Colon (tissue), 2 donors: Measurements from ENCODE around the gene TBXA2R.
A peak's percentile ranks its signal among the peaks of the same experiment; 100 is the strongest.
"Not testable (repeated sequence)": the region's sequence is repeated elsewhere in the genome, so short reads cannot be mapped to it uniquely, and the experiment has no call there.

ENCODE experiments used
- FAIRE-seq: peaks from 2 replicates; lab custom pipeline; 2012; peaks lifted over from hg19 to GRCh38; lab: Jason Lieb, UNC
- donor health status: control.
- donor health status: control.

The TBXA2R gene

DNA sequence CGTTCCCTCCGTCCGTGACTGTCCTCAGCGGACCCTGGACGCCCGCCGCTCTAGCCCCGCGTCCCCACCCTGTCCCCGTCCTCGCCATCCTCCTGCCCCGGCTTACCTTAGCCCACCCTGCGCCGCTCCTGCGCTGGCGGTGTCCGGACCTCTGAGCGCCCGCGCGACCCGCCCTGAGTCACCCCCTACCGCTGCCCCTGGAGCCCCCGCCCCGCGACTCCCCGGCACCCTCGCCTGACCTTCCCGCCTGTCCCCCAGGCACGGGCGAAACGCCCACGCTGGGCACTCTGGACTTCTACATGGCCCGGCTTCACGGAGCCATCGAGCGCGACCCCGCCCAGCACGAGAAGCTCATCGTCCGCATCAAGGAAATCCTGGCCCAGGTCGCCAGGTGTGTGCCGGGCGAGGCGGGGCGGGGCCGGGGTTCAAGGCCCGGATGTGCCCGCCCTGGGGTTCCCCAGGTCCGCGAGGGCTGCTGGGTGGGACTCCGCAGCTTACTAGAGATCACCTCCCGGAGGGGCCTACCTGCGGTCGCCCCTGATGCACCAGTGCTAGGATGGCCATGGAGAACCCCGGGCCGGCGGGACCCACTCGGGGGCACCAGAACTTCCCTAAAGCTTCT, 28.8 kb downstream of the TBXA2R start:
- FAIRE-seq = no peak

DNA sequence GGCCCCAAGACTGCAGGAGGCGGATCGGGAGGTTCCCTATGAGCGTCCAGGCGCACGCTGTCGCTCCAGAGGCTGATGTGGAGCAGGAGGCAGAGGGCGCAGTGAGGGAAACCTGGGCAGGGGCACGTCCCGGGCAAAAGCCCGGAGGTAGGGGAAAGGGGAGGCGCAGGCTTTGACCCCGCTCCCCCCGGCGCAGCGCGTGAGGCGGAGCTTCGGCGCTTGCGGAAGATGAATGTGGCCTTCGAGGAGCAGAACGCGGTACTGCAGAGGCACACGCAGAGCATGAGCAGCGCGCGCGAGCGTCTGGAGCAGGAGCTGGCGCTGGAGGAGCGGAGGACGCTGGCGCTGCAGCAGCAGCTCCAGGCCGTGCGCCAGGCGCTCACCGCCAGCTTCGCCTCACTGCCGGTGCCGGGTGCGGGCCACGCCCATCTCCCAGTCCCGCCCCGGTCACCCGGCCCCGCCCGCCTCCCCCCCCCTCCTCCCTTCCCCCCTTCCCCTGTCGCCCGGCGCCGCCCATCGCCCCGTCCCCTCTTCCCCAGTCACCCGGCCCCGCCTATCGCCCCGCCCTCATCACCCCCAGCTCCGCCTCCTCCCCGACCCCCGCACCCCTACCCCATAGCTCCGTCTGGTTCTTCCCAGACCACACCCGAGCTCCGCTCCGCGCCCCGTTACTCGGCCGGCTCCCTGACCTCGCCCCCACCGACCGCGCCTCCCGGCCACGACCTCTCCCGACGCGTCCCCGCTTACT, 29.8 kb downstream of the TBXA2R start:
- FAIRE-seq = no peak

DNA sequence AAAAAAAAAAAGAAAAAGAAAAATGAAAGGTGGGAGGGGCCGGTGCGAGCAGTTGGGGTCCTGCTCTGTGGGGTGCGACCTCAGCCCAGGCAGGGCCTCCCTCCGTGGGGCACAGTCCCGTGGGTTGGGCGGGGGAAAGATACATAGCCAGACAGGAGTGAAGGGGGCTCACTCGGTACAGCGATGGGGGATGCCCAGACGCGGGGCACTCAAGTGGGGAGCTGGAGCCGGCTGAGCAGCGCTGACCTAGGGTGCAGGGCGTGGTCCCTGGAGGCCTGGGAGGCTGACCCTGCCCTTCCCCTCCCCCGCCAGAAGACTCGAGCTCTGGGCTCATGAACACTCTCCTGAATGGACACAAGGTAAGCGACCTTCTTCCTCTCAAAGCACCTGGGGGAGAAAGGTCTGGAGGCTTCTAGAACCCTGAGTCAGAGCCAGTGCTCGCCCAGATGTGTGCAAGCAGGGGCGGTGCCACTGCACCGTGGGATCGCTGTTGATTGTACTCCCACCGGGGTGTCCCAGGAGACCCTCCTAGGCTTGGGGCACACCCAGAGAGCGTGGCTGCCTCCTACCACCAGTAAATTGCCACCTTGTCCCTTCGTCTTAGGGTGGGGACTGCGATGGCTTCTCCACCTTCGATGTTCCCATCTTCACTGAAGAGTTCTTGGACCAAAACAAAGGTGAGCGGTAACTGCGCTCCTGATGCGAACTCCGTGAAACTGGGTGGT, 30.6 kb downstream of the TBXA2R start:
- FAIRE-seq = no peak

DNA sequence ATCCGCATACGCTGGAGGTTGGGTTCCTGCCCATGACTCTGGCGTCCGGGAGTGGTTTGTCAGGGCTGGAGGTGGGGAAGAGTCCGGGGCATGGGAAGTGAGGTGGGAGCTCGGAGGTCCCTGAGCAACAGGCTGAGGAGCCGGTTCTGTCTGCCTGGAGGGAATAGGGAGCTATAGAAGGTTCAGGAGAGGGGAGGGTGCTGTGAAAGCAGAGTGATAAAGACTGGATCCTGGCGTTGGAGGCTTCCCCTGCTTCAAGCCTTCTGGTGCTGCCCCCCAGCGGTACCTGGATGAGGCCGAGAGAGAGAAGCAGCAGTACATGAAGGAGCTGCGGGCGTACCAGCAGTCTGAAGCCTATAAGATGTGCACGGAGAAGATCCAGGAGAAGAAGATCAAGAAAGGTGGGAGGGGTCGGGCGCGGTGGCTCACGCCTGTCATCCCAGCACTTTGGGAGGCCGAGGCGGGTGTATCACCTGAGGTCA, 31.4 kb downstream of the TBXA2R start:
- FAIRE-seq = no peak

DNA sequence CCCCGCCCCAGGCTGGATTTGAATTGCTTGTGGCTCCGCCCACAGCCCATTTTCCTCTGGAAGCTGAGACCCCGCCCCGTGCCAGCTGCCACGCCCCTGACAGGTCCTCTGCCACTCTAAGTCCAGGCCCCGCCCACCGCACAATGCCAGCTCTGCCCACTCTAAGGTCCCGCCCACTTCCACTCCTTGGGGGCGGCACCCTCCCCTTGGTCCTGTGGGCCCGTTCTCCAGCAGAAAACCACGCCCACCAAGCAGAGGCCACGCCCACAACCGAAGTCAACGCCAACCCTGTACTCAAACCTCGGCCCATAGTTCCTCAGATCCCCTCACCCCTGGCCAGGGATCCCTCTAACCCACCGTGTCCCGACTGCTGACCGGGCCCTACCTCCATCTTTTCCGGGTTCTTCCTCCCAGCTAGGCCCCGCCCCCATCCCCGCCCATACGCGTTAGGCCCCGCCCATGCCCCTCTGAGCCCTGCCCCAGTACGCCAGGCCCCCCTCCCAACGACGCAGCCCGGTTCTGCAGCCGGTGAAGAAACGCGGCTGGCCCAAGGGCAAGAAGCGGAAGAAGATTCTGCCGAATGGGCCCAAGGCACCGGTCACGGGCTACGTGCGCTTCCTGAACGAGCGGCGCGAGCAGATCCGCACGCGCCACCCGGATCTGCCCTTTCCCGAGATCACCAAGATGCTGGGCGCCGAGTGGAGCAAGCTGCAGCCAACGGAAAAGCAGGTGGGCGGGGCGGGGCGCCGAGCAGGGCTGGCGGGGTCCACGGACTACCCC, 32.6 kb downstream of the TBXA2R start:
- FAIRE-seq = no peak

DNA sequence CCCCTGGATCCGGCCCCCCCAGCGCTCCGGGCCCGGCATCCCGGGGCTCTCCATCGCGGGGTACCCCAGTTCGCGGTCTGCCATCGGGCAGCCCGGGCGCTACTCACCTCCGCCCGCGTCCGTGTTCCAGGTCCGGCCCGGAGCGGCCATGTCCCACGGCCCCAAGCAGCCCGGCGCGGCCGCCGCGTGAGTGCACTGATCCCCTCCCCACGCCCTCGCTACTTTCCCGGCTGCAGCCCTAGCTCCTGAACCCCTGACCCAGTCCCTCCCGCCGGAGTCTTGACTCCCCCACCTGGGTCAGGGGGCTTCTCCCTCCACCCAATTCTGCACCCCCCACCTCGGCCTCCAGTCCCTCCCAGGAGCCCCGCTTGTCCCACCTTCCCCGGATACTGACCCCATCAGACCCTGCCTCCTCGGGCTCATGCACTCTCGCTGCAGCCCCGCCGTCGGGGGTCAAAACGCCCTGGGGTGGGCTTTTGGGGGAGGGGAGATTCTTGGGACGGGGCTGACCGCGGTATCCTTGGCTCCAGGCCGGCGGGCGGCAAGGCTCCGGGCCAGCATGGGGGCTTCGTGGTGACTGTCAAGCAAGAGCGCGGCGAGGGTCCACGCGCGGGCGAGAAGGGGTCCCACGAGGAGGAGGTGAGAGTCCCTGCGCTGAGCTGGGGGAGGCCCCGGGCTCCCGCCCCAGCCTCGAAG, 33.4 kb downstream of the TBXA2R start:
- no peak for FAIRE-seq

DNA sequence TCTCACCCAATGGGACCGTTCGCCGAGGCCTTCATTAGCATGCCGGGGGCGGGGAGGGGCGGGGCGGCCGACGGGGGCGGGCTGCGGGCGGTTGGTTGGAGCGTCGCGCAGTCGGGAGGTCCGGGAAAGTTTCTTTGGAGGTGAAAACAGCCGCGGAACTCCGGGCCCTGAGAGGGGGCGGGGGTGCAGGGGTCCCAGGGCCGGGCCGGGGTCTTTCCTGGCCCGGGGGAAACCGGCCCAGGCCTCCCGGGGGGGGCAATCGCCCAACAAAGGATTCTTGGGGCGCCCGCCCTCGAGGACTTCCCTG, 33.9 kb downstream of the TBXA2R start, which contains the start of gene HMG20B:
HMG20B (plus strand) TSS at position 90 of the 307 bp plus-strand sequence. CDS start 366 bp downstream, outside the sequence.
- no peak for FAIRE-seq

DNA sequence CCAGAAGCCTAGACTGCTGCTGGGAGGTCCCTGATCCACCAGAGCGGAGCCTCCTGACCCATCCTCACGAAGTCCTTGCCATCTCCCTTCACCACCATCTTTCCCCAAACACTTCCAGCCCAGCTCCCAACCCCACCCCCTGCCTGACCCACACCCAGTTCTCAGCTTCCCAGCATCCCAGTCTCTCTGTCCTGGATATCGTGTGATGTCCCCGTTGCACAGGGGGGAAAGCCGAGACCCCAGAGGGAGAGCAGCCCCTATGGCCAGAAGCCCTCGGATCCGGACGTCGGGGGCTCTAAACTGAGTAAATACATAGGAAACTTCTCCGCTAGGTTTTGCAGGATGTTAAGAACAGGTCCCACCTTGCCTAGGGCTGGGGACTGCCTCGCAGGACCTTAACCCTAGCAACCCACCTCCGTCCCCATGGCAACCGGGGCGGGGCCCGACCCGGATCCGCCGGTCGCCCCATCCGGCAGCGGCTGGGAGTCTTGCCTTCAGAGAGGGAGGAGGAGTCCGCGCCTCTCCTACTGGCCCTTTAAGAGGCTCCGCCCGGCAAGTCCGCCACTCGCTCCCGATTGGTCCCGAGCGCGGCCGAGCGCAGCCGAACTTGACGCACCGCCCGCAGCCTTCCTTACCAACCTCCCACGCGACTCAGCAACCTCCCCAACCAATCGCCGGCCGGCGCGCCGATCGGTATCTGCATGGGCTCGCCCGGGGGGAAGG, 34.4 kb downstream of the TBXA2R start:
- FAIRE-seq = peak; percentile 84

DNA sequence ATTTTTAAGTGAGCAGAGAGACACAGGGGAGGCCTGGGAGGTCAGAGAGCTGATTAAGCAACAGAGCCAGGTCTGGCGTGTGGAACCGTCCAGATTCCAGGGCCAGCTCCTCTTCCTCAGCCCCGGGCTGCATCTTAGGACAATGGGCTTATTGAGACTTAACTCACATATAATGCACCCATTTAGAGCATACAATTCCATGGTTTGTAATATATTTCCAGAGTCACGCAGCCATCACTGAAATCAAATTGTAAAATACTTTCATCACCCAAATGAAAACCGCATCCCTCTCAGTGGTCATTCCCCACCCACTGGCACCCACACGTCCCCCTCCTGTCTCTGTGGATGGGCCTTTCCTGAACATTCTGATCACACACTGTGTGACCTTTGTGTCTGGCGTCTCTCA, 36.1 kb downstream of the TBXA2R start:
- FAIRE-seq = no peak

DNA sequence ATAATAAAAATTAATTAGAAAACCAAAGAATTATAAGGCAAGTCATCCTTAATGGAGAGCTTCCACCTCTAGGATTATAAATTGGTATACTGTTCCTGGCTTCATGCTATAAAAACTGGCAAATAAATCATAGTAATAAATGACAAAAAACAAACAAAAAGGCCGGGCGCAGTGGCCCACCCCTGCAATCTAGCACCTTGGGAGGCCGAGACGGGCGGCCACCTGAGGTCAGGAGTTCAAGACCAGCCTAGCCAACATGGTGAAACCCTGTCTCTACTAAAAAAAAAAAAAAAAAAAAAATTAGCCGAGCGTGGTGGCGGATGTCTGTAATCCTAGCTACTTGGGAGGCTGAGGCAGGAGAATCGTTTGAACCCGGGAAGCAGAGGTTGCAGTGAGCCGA, 36.6 kb downstream of the TBXA2R start:
- FAIRE-seq = not testable (repeated sequence)

DNA sequence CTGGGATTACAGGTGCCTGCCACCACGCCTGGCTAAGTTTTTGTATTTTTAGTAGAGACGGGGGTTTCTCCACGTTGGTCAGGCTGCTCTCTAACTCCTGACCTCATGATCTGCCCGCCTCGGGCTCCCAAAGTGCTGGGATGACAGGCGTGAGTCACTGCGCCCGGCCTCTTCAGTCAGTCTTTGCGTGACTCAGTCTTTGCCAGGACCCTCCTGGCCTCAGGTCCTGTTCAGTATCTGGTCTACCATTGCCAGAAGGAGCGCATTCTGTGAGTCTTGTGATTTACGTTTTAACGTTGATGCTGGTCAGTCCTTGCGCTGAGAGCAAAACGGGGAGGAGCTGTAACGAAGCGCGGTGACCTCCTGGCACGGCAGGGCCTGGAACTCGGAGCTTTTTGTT, 41.5 kb downstream of the TBXA2R start:
- no peak for FAIRE-seq

DNA sequence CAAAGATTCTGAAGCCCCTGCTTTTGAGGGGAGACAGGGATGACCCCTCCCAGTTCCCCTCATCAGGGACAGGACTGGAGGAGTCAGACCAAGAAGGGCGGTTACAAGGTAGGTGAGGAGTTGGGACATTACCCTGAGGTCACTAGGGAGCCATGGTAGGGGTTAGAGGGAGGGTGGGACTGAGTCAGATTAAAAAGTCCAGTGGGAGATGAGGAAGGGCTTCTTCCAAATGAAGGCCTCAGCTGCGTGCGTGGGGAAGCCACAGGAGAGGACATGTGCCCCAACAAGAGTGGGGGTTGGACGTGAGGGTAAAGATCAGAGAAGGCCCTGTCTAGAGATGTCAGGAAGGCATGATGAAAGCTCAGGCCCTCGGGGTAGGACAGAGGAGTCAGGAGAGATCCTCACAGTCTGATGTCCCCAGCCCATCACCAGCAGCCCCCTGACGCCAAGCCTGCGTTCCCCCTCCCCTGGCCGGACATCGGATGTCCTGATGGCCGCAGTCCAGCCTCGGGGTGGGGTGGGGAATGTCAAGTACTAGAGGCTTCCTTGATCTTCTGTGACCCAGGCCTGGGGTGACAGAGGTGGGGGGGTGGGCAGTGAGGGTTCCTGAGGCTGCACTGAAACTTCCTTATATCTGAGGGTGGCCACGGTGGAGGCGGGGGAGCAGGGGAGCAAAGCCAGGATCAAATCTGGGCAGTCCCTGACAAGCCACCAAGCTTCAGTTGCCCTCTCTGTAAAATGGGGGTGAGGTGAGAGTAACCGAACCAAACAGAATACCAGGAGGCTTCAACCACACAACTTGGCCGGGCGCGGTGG, 42.8 kb downstream of the TBXA2R start:
- no peak for FAIRE-seq

DNA sequence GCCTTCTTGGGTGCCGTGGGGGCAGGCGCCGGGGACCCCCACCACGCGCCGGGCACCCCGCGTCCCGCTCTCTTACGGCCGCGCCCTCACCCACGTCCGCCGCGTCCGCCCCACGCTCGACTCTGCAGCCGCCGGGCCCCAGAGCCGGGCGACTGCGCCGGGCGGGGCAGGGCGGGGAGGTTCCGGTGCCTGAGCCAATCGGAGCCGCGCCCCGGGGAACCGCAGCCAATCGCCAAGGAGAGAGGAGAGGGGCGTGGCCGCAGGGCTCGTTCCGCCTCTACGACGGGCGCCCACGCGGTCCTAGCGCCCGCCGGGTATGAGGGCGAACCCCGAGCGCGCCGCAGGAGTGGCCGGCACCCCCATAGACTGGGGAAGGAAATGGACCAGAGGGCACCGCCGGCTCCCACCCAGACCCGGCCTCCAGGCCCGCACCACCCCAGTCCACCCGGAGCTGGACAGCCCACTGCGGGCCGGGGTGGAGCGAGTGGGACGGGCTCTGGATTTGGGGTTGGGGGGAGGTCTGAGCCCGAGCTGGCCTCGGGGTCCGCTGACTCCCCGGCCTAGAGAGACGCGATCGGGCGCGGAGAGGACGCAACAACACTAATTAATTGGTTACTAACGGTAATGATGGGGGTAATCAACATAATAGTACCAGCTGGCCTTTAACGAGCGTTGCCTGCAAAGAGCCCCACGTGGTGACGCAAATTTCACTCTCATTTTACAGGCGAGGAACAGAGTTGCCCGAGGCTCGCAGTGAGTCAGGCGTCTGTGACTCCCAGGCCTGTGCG, 49.0 kb downstream of the TBXA2R start, which contains the start of gene MFSD12:
MFSD12 (minus strand) TSS at position 126 of the 788 bp plus-strand sequence. CDS start 183 bp downstream, outside the sequence.
- no peak for FAIRE-seq

DNA sequence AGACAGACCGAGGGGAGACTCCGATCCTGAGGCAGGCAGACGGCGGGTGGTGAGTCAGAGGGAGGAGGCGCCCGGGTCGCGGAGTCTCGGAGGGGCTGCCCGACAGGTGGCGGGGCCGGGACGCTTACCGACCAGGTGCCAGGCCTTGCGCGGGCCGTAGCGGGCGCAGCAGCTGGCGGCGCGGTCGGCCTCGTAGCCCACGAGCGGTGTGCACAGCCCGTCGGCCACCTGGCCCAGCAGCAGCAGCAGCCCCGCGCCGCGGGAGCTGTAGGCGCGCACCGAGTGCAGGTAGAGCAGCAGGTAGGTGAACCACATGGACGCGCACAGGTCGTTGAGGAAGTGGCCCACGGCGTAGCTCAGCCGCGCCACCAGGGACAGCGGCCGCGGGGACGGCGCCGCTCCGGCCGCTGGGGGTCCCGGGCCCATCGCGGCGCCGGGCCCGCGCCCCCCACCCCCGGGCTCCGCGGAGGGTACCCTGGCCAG, 49.7 kb downstream of the TBXA2R start:
- no peak for FAIRE-seq

DNA sequence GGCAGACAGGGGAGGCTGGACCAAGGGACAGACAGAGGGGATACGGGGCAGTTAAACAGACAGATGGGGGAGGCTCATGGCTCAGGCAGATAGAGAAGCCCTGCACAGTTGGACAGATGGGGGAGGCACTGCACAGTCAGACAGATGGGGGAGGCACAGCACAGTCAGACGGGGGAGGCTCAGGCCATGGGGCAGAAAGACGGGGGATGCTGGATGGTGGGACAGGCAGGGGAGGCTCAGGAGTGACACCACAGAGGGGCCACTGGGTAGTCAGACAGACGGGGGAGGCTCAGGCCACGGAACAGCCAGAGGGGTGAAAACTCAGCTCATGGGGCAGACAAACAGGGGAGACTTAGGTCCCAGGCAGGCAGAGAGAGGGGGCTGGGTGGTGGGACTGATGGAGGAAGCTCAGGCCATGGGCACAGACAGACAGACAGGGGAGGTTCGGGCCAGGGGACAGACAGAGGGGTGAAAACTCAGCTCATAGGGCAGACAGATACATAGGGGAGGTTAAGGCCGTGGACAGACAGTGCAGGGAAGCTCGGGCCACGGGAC, 50.2 kb downstream of the TBXA2R start:
- no peak for FAIRE-seq

DNA sequence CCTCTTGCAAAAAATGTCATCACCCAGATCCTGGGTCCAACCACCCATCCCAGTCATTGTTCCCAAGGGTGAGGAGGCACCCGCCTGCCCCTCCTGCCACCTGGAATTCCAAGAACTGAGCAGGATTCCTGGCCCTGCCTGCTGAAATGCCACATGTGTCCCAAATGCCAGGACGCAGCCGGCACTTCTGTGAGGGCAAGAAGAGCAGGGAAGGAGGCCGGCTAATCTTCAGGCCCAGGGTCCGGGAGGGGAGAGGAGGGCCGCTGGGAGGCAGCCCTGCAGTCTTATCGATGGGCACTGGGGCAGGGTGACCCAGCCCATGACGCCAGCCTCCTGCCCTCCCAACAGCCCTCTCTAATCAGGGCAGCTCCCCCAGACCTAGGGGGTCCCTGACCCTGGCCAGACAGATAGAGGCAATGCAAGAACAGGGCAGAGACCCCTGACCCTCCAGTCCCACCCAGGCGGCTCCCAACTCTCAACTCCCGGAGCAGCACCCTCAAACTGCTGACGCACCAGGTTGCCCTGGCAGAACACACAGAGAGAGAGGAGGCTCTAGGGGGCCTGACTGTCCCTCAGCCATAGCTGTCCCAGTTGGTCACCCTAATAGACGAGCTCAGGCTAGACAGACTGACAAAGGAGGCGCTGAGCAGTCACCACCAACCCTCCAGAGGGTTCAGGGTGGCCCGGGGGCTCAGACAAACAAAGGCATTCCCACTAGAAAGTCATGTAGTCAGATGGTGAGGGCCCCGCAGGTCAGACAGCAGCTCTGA, 50.8 kb downstream of the TBXA2R start:
- FAIRE-seq = no peak

DNA sequence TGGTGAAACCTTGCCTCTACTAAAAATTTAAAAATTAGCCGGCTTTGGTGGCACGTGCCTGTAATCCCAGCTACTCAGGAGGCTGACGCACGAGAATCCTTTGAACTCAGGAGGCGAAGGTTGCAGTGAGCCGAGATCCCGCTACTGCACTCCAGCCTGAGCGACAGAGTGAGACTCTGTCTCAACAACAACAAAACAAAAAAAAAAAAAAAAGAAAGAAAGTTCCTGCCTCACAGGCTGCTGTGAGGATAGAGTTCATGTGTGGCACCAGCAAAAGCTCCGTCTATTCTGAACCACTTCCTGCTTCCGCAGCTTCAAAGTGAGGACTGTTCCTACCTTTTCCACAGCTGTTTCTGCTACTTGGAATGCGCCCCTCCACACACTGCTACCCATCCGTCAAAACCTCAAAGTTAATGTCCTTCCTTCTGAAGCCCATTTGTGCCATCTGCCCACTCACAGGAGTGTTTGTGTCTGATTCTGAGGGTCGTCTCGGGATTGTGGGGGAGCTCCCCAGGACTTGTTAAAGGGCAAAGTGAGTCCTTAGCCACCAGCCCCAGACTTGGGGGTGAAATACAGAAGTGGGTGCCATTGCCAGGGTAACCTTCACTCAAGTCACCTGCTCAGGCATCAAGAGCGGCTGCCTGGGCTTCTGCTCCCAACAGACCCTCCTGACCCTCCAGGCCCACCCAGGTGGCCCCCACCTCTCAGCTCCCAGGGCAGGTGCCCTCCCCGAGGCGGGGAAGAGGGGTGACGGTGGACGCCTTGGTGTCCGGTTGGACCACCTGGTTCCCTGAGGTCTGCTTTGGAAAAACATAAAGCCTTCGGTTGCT, 52.2 kb downstream of the TBXA2R start:
- no peak for FAIRE-seq
